ENCODE results near the gene DDRGK1.

DNA sequence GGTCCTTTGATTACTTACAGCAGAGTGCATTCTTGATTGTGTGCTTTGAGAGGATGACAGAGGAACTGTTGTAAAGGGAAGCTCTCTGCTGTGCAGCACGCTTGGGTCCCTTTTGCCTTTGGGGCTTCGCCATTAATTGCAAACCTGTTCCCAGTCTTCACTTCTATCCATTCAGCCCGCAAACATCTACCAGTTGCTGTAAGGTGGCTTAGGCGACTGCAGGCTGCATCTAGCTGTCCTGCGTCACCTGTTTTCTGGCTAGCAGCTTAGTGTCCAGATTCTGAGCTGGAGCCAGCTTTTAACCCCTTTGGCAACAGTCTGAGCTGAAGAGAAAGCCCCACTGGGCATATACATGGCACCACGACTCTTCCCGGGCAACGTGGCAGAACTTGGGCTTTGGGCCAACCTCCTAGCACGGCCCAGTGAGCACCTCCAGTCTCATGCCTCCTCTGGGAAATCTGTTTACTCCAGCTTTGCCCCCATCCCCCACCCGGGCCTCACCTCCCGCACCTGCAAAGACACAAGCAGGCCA lies 42.3 kb downstream of the DDRGK1 start:
- TF ChIP-seq, protein P1, sequence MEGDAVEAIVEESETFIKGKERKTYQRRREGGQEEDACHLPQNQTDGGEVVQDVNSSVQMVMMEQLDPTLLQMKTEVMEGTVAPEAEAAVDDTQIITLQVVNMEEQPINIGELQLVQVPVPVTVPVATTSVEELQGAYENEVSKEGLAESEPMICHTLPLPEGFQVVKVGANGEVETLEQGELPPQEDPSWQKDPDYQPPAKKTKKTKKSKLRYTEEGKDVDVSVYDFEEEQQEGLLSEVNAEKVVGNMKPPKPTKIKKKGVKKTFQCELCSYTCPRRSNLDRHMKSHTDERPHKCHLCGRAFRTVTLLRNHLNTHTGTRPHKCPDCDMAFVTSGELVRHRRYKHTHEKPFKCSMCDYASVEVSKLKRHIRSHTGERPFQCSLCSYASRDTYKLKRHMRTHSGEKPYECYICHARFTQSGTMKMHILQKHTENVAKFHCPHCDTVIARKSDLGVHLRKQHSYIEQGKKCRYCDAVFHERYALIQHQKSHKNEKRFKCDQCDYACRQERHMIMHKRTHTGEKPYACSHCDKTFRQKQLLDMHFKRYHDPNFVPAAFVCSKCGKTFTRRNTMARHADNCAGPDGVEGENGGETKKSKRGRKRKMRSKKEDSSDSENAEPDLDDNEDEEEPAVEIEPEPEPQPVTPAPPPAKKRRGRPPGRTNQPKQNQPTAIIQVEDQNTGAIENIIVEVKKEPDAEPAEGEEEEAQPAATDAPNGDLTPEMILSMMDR (IDR thresholded peaks at IDR 0.05) = no peak
- TF ChIP-seq POLR2A (IDR thresholded peaks at IDR 0.05) = no peak

All from esophagus squamous epithelium (tissue), 4 donors.